Measurements from ENCODE around the gene PRDM16.

GRCh38 chr1:3323021-3323795 is 254.2 kb downstream of the PRDM16 start:
- TF ChIP-seq CTCF (IDR thresholded peaks at IDR 0.05) (no peak), EP300 (IDR thresholded peaks at IDR 0.05) (no peak), POLR2A (IDR thresholded peaks at IDR 0.05) (no peak), POLR2AphosphoS5 (IDR thresholded peaks at IDR 0.05) (no peak)
